HG02588 (cell line): ENCODE measurements around the gene ZBTB25.
"Not testable (repeated sequence)": the region's sequence is repeated elsewhere in the genome, so short reads cannot be mapped to it uniquely, and the experiment has no call there.

Source experiments
- ATAC-seq: cut with Tn5 transposase; IDR thresholded peaks from one replicate; pipeline ENCODE4 v1.9.1; 2021; ENCODE audit warnings: mild to moderate bottlenecking, moderate library complexity; ENCODE audit not compliant: unreplicated experiment

Gene ZBTB25

GRCh38 chr14:64503434-64504309 is at the start of gene ZBTB25:
Gene ZBTB25 (minus strand): TSS chr14:64503838. CDS start chr14:64490533, 13,305 bp downstream.
- ATAC-seq: peak; percentile 57

DNA sequence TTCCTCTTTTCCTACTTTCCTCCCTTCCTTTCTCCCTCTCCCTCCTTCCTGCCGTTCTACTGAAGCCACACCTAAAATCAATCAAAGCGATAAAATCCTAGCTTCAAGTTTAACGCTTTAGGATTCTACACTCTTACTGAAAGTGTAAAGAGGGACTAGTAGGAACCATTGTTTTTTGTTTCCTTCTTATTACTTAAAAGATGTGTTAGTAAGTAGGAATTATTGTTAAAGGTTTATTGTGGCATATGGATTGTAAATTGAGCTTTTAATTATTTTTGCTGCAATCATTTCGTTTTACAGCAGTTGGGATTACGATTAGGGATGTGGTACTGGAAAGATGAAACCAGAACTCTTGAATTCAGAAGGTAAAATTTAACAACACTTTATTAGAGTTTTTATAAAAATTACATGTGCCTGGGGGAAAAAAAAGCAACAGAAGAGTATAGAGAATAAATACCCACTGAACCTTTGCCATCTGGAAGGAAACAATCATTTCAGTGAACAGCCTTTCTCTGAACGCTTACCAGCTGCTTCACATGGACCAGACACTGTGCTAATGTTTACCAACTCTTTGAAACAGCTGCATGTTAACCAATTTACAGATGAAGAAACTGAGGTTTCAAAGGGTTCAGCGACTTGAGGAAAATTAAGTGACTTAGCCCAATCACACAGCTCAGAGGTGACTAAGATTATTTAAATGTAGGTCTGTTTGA is 47.1 kb upstream of the ZBTB25 start:
- no peak for ATAC-seq

DNA sequence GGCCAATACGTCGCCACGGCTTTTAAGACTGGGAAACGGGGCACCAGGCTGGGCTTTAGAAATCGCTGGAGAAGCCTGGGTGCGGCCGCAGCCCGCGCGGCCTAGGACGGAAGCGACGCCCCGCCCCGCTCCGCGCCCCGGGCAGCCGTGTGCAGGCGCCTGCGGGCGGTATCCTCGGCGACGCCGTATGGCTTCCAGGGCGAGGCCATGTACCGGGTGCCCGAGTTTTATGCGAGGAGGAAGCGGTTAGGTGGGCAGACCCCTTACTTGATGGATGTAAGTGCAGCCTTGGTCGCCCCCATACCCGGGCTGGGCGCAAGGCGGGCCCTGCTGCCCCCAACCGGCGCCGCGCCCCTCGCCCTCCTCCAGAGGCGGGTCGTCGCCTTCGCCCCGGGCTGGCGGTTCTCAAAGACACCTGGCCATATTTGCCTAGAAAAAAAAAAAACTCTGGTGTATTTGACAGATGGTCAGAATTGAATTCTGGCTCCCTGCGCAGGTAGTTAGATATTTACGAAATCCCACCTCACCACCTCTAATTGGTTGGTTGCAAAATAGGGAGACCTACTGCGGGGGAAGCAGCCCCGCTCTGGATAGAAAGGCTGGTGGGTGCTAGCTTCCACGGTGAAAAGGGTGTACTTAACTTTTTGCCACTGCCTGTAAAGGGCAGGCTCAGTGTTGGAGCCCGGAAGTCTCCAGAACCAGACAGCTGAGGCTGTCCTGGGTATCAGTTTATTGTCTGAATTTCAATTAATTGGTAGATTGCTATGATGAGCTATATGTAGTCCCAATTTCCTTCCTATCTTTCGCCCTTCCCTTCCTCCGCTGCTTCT is 46.4 kb upstream of the ZBTB25 start, which contains the start of gene PPP1R36:
Gene PPP1R36 (plus strand): TSS at position 171 of the 830 bp plus-strand sequence. CDS start 37 bp downstream, at position 208.
- no peak for ATAC-seq

DNA sequence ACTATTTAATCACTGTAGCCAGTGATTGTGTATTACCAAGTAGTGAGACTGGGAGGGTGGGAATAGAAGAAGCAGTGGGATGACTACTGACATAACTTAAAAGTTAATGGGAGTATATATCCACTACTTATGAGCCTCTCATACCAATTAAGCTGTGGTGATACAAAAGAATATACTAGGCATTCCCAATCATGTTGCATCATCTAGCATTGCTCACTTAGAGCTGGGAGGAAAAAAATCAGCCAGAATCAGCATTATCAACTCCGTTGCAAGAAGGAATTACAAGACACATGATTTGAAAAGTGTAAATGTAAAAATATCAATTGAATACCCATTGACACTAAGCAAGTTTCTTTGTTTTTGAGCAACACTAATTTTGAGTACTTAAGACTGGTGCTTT is 45.4 kb upstream of the ZBTB25 start:
- ATAC-seq: no peak

DNA sequence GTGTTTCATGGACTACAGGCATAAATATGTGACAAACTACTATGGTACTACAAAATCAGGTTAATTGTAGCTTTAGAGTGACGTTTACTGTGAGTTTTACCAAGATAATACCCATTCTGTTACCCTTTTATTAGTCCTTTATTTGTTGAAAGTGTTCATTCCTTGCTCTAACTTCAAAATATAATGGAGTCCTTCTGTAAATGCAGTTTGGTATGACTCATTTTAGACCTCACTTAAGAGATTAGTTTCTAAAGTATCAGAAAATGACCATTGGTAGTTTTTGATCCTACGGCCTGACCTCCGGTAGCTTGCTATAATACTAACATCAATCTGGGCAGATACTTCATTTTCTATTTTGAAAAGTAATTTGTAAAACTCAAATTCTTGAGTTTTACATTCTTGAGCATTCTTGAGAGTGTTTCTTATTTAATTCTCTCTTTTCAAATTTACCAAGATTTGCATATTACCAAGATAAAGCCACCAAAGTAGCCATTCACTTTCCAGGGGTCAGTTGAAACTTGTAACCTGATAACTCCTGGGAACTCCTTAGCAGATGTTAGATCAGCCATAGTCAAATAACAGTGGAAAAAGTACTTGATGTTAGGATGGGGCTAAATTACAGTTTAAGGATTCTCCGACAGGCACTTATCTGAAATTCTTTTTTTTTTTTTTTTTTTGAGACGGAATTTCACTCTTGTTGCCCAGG is 41.1 kb upstream of the ZBTB25 start:
- ATAC-seq: no peak

GRCh38 chr14:64542836-64543201 is 39.2 kb upstream of the ZBTB25 start:
- no peak for ATAC-seq

DNA sequence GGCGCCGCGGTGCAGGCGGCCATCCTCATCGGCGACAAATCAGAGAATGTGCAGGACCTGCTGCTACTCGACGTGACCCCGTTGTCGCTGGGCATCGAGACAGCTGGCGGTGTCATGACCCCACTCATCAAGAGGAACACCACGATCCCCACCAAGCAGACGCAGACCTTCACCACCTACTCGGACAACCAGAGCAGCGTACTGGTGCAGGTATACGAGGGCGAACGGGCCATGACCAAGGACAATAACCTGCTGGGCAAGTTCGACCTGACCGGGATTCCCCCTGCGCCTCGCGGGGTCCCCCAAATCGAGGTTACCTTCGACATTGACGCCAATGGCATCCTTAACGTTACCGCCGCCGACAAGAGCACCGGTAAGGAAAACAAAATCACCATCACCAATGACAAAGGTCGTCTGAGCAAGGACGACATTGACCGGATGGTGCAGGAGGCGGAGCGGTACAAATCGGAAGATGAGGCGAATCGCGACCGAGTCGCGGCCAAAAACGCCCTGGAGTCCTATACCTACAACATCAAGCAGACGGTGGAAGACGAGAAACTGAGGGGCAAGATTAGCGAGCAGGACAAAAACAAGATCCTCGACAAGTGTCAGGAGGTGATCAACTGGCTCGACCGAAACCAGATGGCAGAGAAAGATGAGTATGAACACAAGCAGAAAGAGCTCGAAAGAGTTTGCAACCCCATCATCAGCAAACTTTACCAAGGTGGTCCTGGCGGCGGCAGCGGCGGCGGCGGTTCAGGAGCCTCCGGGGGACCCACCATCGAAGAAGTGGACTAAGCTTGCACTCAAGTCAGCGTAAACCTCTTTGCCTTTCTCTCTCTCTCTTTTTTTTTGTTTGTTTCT is 38.6 kb upstream of the ZBTB25 start:
- ATAC-seq: no peak

- ATAC-seq: no peak
Observed at GRCh38 chr14:64541261-64541971, 37.8 kb upstream of the ZBTB25 start.

GRCh38 chr14:64540208-64541202 is 36.9 kb upstream of the ZBTB25 start, which contains the start of gene HSPA2:
Gene HSPA2 (plus strand): TSS chr14:64540741. CDS start chr14:64540850, 109 bp downstream.
- peak; percentile 92 for ATAC-seq

DNA sequence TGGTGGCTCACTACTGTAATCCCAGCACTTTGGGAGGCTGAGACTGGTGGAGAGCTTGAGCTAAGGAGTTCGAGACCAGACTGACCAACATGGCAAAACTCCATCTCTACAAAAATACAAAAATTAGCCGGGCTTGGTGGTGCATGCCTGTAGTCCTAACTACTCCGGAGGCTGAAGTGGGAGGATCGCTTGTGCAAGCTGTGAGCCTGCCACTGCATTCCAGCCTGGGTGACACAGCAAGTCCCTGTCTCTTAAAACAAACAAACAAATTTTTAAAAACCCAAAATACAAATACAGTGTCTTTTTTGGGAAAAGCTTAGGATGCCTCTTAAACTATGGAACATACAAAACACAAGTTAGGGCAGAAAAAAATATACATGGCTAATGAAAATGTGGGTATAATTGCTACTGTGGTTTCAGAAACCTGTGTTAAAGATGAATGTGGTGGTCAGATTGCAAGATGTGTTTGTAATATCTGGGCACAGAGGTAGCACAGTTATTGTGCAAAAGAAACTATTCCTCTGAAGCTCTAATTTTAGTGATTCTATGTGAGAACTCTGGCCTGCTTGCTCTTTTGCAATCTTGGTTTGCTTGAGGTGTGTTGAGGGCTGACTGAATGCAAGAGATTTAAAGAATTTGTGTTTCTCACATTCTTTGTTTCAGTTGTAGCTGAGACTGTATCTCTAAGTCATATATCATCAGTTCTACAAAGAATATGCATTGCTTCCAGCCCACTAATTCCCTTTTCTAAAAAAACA is 33.0 kb upstream of the ZBTB25 start:
- ATAC-seq: no peak

GRCh38 chr14:64531567-64531966 is 27.9 kb upstream of the ZBTB25 start:
- no peak for ATAC-seq

- ATAC-seq: no peak
Observed at GRCh38 chr14:64525354-64525753, 21.7 kb upstream of the ZBTB25 start.

- ATAC-seq: no peak
Observed at GRCh38 chr14:64522591-64523355, 19.1 kb upstream of the ZBTB25 start.

GRCh38 chr14:64520699-64521098 is 17.1 kb upstream of the ZBTB25 start:
- no peak for ATAC-seq

DNA sequence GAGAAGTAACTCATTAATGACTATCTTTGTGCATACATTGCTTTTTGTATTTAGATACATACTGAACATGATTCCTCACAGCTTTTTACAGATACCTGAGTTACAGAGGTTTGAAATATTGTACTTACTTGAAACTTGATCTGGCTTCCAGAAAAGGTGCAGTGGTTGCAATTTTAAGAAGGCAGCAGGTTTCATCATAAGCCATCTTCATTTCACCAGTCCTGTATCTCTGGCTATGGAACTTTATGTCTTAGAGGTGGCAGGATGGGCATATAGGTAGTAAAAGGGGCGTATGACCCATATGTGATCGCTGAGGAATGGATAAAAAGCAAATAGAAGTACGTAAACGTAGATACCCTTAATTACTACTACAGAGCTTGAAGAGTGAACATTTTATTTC is 14.6 kb upstream of the ZBTB25 start:
- ATAC-seq: no peak

- ATAC-seq: not testable (repeated sequence)
Observed at GRCh38 chr14:64517667-64518066, 14.0 kb upstream of the ZBTB25 start.
